ENCODE data around the gene PRKAA2.
A peak's percentile ranks its signal among the peaks of the same experiment; 100 is the strongest.

Gene PRKAA2

DNA sequence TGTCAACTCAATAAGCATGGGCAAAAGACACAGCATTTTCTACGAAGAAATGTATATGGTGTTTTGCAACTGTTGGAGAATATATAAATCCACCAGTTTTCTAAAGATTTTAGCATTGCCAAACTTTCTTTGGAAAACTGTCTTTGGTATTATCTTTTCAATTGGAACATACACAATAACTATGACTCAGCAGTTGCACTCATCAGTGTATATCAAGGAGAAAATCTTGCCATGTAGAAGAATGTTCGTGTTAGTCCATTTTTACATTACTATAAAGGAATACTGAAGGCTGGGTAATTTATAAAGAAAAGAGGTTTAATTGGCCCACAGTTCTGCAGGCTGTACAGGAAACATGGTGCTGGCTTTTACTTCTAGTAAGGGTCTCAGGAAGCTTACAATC lies 41.1 kb downstream of the PRKAA2 start:
- Mint-ChIP-seq H3K27me3 (ENCODE audit: low read depth) (no peaks in the 10 kb centered on the region), H3K36me3 (ENCODE audit: low read depth) (peaks cover 3% of the 10 kb centered on the region), H3K4me1 (no peaks in the 10 kb centered on the region), H3K9me3 (no peaks in the 10 kb centered on the region), H3K27ac (no peak overlapping the region), H3K4me3 (no peak overlapping the region)
- TF ChIP-seq, protein P1, sequence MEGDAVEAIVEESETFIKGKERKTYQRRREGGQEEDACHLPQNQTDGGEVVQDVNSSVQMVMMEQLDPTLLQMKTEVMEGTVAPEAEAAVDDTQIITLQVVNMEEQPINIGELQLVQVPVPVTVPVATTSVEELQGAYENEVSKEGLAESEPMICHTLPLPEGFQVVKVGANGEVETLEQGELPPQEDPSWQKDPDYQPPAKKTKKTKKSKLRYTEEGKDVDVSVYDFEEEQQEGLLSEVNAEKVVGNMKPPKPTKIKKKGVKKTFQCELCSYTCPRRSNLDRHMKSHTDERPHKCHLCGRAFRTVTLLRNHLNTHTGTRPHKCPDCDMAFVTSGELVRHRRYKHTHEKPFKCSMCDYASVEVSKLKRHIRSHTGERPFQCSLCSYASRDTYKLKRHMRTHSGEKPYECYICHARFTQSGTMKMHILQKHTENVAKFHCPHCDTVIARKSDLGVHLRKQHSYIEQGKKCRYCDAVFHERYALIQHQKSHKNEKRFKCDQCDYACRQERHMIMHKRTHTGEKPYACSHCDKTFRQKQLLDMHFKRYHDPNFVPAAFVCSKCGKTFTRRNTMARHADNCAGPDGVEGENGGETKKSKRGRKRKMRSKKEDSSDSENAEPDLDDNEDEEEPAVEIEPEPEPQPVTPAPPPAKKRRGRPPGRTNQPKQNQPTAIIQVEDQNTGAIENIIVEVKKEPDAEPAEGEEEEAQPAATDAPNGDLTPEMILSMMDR (IDR thresholded peaks at IDR 0.05; ENCODE audit: unreplicated experiment in 3 of 3), result no peak

DNA sequence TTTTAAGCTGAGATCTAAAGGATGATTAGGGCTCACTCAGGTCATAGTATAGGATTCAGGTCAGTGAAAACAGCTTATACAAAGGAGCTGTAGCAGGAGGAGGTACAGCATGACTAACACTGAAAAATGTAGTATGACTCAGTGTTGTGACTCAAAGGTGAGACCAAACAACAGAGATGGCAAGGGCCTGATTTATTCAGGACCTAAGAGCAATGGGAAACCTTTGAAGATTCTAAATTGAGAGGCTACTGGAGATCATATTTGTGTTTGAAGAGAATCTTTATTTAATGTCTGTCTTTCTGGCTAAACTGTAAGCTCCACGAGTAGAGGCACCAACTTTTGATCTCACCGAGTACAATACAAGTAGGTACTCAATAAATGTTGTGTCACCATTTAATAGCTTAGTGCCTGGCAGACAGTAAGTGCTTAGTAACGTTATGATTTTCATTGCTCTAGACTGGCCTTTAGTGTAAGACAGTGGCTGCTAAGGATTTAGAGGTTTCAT lies 43.5 kb downstream of the PRKAA2 start:
- Mint-ChIP-seq H3K36me3 (ENCODE audit: low read depth) (peaks cover 3% of the 10 kb centered on the region), H3K4me3 (no peak overlapping the region), H3K9me3 (no peaks in the 10 kb centered on the region), H3K27ac (peak overlapping the region in 1 of 3 experiments; percentile 32), H3K27me3 (ENCODE audit: low read depth) (no peaks in the 10 kb centered on the region), H3K4me1 (no peaks in the 10 kb centered on the region)
- TF ChIP-seq, protein P1 (IDR thresholded peaks at IDR 0.05; ENCODE audit: unreplicated experiment in 3 of 3), result no peak

DNA sequence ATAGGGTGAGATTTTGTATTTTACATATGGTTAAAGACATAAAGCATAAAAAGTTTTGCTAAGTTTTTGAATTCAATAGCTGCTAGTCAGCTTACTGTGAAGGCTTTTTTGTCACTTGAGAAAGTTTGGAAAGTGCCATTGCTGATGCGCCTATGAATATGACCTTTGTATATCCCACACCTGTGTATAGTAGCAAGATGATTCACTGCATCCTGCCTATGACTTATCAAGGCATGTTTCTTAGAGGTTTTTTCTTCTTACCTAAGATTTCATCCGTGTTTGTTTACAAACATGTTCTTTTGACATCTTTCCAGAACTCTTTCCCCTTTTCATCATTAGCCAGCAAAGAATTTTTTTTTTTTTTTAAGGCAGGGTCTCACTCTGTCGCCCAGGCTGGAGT lies 51.5 kb downstream of the PRKAA2 start:
- Mint-ChIP-seq H3K4me3 (no peak overlapping the region), H3K27ac (no peak overlapping the region), H3K36me3 (ENCODE audit: low read depth) (peaks cover 33% of the 10 kb centered on the region), H3K9me3 (peaks cover 11% of the 10 kb centered on the region), H3K4me1 (no peaks in the 10 kb centered on the region), H3K27me3 (ENCODE audit: low read depth) (no peaks in the 10 kb centered on the region)
- TF ChIP-seq, protein P1 (IDR thresholded peaks at IDR 0.05; ENCODE audit: unreplicated experiment in 3 of 3), result no peak

DNA sequence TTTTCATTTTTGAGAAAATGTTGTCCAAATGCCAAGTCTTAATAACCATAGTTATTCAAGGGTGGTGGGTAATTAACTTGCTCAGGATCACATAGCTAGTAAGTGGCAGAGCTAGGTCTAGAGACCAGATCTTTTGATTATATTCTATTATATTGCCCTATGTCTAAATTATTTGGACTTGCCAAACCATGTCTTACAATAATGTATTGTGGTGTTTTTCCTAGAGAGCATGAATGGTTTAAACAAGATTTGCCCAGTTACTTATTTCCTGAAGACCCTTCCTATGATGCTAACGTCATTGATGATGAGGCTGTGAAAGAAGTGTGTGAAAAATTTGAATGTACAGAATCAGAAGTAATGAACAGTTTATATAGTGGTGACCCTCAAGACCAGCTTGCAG lies 58.6 kb downstream of the PRKAA2 start:
- no peaks in the 10 kb centered on the region for H3K27me3 Mint-ChIP-seq (ENCODE audit: low read depth)
- peaks cover 29% of the 10 kb centered on the region for H3K9me3 Mint-ChIP-seq
- H3K36me3 Mint-ChIP-seq (ENCODE audit: low read depth), result peaks cover 67% of the 10 kb centered on the region
- no peak overlapping the region for H3K27ac Mint-ChIP-seq
- TF ChIP-seq, protein P1 (IDR thresholded peaks at IDR 0.05; ENCODE audit: unreplicated experiment in 3 of 3), result no peak
- H3K4me1 Mint-ChIP-seq, result no peaks in the 10 kb centered on the region
- H3K4me3 Mint-ChIP-seq, result no peak overlapping the region

DNA sequence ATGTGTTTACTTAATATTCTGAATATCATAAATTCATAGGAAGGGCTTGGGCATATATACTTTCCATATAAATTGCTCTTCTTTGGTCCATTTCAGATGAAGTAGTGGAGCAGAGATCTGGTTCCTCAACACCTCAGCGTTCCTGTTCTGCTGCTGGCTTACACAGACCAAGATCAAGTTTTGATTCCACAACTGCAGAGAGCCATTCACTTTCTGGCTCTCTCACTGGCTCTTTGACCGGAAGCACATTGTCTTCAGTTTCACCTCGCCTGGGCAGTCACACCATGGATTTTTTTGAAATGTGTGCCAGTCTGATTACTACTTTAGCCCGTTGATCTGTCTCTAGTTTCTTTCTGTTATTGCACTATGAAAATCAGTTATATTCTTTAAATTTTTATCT lies 62.3 kb downstream of the PRKAA2 start:
- Mint-ChIP-seq H3K36me3 (ENCODE audit: low read depth) (peaks cover 43% of the 10 kb centered on the region), H3K27me3 (ENCODE audit: low read depth) (no peaks in the 10 kb centered on the region), H3K27ac (no peak overlapping the region), H3K4me1 (no peaks in the 10 kb centered on the region), H3K4me3 (no peak overlapping the region), H3K9me3 (peaks cover 18% of the 10 kb centered on the region)
- TF ChIP-seq, protein P1 (IDR thresholded peaks at IDR 0.05; ENCODE audit: unreplicated experiment in 3 of 3), result no peak

DNA sequence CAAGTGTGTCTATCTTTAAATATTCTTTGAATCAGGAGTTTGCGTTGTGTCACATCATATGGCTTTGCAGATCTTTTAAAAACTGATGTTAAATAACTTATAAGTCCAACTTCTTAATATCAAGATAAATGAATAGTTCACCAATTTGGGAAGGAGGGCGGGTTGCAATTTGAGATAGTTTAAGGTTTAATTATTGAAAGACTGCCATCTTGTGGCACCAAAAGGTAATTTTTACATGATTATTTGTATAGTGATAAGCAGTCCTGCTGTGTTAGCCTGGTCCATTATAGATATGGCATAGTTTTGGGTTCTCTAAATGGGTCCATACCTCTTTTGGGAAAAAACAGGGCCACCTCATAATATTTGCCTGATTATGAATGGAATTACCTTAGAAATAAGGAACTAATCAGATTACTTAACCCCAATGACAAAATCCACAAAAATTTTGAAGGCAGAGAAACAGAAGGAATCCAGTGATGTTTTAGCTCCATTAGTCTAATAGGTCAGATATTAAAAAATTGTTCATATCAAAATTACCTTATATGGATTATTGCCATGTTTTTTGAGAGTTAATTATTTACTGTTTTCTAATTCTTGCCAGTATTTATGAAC lies 64.3 kb downstream of the PRKAA2 start:
- H3K4me1 Mint-ChIP-seq, result no peaks in the 10 kb centered on the region
- H3K9me3 Mint-ChIP-seq, result peaks cover 6% of the 10 kb centered on the region
- peak overlapping the region in 1 of 3 experiments; percentile 10 for H3K27ac Mint-ChIP-seq

More for the DNA sequence above, 64.3 kb downstream of the PRKAA2 start:
- H3K4me3 Mint-ChIP-seq, result no peak overlapping the region
- peaks cover 28% of the 10 kb centered on the region for H3K36me3 Mint-ChIP-seq (ENCODE audit: low read depth)
- TF ChIP-seq, protein P1 (IDR thresholded peaks at IDR 0.05; ENCODE audit: unreplicated experiment in 3 of 3), result peak; percentile 57 to 72 (median 63)
- no peaks in the 10 kb centered on the region for H3K27me3 Mint-ChIP-seq (ENCODE audit: low read depth)

Measured in nephron (organoid).